GM19438 (cell line): ENCODE measurements around the gene RPL39.
"Not testable (repeated sequence)": the region's sequence is repeated elsewhere in the genome, so short reads cannot be mapped to it uniquely, and the experiment has no call there.

Experiments
- ATAC-seq: cut with Tn5 transposase; IDR thresholded peaks from one replicate; pipeline ENCODE4 v1.9.1; 2021; ENCODE audit warnings: low read depth; ENCODE audit not compliant: unreplicated experiment

Gene RPL39

DNA sequence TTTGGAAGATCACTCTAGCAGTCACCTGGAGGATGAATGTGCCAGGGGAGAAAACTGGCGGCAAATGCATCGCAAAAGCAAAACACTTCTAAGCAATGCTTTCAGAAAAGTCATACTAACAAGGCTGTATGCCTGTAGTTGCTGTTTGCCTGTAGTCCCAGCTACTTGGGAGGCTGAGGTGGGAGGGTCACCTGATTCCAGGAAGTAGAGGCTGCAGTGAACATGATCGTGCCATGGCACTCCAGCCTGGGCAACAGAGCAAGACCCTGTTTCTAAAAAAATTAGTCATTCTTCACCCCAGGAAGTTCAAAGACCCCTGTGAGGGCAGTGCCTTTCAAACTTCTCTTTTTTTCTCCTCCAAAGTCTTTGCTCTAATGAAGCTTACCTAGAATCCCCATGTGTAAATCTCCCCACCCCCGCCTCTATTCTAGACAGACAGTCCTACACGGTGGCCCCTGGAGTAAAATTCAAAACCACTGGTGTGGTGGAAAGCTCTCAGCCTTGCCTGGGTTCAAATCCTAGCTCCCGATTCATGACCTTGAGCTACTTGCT lies 27.5 kb downstream of the RPL39 start:
- ATAC-seq, result no peak

DNA sequence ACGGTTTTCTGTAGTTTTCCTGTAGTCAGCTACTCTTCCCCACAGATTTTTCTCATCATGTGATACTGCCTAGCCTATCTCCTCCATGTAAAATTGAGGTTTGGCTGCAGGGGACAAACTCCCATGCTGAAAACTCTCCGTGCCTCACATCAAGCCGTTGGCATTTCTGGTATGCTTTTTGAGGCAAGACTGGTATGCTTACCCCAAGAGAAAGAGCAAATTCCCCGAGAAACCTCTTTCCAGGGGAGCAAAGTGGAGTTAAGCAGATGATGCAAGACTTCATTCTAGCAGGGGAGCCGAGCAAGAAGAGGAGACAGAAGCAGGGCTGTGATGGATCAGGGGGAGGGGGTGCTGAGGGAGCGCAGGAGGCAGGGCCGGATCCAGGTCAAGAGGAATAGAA lies 28.2 kb downstream of the RPL39 start:
- ATAC-seq, result no peak

DNA sequence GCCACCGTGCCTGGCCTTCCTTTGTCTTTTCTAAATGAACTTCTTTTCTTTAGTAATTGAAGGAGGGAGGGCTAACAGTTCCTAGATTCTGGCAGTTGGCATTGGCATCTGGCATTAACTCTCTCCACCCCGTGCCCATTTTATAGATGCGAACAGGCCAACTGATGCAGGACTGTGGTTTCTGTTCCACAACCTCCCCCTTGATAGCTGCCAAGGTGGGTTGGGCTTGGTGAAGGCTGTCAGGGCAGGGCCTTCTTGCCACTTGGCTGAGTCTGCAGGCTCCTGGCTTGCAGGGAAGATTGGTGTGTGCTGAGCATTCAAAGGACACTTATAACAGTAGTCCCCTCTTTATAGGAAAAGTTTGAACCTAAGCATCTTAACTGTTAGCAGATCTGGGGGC lies 28.7 kb downstream of the RPL39 start:
- no peak for ATAC-seq

DNA sequence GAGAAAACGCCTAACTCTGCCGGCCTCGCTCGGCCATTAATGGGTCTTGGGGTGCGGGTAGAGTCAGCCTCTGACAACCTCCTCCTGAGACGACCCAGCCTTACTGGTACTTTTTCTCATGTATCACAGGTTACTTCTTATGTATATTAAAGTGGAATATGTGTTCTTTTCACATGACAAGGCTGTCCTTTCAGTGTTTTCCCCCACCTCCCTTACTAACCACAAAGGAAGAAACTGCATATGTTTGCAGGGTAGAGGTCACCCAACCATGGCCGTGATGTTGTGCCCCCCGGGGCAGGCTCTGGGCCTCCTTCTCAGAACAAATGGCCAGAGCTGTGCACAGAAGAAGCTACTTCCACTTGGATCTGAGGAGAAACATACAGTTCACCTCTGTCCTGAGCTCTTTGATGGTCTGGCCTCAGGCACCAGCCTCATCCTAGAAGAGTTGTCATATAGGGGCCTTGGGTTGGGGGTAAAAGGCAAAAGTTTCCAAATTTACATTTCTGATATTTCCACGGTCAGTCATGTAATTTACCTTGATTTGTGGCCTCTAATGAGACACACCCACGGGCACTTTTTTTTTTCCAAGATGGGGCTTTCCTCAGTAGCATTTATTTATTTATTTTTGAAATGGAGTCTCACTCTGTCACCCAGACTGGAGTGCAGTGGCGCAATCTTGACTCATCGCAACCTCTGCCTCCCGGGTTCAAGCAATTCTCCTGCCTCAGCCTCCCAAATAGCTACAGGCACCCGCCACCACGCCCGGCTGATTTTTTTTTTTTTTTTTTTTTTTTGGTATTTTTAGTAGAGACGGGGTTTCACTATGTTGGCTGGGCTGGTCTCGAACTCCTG lies 31.2 kb downstream of the RPL39 start:
- ATAC-seq, result no peak

DNA sequence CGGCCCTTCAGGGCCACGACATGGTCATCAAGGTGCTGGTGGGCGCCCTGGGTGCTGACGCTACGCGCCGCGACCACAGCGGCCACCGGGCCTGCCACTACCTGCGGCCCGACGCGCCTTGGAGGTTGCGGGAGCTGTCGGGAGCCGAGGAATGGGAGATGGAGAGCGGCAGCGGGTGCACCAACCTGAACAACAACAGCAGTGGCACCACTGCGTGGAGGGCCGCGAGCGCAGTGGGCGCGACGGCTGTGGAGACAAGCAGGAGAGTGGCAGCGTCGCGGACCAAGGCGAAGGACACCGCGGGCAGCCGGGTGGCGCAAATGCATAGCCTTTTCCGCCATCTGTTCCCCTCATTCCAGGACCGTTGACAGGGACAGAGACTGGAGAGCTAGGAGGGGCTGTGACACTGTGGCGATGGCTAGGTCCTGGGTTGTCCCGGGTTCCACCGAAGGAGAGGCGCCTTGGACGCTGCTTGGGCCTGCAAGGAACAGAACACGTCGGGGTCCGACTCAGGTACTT lies 32.1 kb downstream of the RPL39 start:
- no peak for ATAC-seq

DNA sequence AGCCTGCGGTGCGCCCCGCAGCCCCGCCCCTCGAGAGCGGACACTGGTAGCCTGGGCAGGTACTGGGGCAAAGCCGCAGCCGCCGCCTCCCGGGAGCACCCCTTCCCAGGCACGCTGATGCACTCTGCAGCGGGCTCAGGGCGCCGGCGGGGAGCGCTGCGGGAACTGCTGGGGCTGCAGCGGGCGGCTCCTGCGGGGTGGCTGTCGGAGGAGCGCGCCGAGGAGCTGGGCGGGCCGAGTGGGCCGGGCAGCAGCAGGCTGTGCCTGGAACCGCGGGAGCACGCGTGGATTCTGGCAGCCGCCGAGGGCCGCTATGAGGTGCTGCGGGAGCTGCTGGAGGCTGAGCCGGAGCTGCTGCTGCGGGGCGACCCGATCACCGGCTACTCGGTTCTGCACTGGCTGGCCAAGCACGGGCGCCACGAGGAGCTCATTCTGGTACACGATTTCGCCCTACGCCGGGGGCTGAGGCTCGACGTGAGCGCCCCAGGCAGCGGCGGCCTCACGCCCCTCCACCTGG lies 32.6 kb downstream of the RPL39 start:
- no peak for ATAC-seq

DNA sequence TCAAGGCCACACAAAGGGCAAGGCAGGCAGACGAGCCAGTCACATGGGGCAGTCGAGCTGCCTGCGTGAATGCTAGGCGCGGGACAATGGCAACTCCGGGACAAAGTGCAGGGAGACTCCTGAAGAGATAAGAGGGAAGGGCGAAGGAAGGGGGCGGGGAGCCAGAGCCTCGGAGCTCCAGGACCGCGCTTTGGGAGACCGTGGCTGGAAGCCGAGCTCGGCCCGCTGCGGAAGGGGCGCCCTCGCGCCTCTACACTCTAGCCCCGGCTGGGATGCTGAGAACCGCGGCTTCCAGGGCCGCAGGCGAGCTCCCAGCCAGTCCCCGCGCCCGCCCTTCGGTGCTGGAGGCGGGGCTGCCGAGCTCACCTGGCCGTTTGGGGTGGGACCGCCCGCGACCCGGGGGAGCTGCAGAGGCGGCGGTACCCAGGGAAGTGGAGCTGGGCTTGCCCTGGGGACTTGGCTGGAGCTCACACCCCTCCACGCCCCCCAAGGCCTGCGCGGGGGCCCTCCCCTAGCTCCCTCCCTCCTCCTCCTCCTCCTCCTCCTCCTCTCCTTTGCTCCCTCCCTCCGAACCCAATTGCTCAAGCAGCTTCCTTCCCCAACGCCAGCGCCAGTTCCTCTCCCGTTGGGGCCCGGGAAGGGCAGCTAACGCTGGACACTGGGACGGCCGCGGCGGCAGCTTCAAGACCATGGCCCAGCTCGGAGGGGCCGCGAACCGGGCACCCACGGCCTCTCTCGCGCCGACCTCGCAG lies 33.3 kb downstream of the RPL39 start, which contains the start of gene SOWAHD:
SOWAHD (plus strand) TSS at position 610 of the 752 bp plus-strand sequence; CDS start at position 690, 80 bp downstream.
- ATAC-seq, result no peak

DNA sequence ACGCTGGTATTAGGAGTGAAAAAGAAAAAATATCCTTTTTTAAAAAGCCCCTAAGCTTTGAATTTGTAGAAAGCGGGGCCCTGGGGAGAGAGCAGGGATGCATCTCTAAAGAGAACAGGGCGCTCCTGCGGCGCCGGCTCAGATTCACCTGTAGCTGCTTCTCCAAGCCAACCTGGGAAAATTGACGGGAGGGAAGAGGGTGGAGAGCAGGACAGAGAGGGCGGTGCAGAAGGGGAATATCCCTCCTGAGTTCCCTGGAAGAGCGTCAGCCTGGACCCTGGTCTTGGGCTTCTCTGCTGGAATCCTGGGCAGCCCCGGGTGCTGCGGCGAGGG lies 33.8 kb downstream of the RPL39 start:
- no peak for ATAC-seq

DNA sequence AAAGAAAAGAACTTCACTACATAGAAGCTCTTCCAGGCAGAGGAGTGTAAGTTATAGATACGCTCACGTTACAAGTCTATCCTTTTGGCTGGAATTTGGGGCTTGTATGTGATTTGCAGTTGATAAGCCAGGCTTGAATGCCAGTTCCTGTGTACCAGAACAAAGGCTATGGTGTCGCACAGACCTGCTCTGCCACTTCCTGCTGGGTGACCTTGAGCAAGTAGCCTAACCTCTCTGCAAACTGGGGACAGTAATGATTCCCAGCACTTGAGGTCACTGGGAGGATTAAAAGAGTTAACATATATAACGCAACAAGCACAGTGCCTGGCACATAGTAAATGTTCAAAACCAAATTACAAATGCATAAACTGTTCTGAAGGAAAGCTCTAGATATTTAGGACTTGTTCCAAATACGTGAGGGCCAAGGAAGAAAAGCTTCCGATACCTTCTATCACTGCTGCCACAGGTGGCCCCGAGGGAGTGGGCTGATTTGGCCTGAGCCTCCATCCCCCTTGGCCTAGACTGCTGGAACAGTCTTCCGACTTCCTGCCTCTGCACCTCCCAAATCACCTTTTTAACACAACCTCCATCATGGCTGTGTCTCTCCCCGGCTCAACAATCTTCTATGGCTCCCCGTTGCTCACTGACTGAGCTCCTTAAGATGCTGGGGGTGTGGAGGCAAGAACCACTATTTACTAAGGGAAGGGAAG lies 34.3 kb downstream of the RPL39 start:
- no peak for ATAC-seq

DNA sequence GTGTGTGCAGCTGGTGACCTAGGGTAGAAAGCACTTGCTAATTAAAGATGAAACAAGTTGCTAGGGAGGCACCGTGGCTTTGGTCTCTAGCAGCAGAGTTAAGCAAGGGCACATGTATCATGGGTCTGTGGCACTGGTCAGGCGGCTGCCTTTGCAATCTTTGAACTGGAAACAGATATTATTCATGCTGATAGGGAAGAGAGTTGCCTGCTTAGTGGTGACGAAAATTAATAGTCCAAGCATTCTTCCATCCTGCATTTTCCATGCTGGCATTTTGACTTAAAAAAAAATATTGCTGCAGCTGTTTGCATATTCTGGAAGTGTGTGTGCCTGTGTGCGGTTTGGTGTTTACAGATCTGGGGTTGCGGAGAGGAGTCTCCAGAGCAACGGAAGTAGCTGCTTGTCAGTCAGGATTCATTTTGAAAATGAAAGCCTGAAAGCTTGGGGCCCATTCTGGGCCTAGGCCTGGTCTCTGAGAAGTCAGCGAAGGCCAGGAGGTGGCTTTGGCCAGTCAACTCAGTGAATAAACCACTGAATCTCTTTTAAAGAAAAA lies 35.4 kb downstream of the RPL39 start:
- peak; percentile 68 for ATAC-seq

DNA sequence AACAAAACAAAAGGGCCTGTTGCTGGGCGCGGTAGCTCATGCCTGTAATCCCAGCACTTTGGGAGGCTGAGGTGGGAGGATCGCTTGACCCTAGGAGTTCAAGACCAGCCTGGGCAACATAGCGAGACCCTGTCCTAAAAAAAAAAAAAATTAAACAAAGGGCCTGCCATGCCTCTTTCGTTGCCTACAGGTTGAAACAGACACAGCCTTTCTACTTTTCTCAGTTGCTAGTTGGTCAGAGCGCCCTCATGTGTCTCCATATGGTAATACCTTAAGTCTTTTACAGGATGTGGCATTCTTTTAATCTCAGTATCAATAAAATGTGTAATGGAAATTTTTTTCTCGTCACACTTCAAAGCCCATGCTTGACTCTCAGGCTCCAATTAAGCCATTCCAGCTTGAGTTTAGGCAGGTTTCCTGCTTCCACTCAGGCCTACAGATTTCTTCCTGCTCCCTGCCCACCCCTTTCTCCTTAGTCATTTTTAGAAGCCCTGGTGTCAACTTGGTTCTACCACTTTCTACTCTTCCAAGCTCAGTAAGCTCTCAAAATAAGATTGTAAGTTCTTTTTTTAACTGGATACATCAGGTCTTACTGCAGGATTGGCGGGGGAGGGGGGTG lies 37.7 kb downstream of the RPL39 start:
- ATAC-seq, result no peak

DNA sequence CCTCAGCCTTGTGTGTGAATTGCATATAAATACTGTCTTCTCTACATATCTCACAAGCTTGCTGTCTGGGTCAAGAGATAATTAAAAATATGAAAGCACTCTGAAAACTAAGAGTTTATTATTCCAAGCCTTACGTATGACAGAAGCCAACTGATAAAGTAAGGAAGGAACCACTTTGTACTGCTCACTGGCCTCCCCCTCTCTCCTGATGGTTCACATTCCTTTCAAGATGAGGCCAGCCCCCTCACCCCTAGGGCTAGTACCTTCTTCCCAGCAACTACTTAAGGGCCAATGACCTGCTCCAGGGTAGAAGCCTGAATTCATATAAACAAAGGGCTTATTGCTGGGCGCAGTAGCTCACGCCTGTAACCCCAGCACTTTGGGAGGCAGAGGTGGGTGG lies 38.4 kb downstream of the RPL39 start:
- no peak for ATAC-seq

DNA sequence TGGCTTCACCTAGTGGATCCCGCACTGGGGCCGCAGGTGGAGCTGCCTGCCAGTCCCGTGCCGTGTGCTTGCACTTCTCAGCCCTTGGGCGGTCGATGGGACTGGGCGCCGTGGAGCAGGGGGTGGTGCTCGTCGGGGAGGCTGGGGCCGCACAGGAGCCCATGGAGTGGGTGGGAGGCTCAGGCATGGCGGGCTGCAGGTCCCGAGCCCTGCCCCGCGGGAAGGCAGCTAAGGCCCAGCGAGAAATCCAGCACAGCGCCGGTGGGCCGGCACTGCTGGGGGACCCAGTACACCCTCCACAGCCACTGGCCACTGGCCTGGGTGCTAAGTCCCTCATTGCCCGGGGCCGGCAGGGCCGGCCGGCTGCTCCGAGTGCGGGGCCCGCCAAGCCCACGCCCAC lies 40.7 kb downstream of the RPL39 start:
- not testable (repeated sequence) for ATAC-seq

DNA sequence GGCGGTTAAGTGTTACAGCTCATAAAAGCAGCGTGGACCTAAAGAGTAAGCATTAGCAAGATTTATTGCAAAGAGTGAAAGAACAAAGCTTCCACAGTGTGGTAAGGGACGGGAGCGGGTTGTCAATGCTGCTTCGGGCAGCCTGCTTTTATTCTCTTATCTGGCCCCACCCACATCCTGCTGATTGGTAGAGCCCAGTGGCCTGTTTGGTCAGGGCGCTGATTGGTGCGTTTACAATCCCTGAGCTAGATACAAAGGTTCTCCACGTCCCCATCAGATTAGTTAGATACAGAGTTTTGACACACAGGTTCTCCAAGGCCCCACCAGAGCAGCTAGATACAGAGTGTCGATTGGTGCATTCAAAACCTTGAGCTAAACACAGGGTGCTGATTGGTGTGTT lies 41.3 kb downstream of the RPL39 start:
- not testable (repeated sequence) for ATAC-seq

DNA sequence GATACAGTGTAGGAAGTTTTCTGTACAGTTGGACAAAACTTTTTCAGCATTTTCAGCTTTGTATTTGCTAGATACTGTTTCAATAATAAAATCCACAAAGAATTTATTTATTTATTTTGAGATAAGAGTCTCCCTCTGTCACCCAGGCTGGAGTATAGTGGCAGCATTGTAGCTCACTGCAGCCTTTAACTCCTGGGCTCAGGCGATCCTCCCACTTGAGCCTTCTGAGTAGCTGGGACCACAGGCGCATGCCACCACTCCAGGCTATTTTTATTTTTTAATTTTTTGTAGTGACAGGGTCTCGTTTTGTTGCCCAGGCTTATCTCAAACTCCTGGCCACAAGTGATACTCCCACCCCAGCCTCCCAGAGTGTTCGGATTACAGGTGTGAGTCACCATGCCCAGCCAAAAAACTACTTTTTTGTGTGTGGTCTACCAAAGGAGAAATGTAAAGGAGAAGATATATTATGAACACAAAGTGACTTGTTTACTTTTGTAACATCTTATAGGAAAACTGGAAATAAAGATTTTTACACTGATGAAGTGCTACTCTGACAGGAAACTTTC lies 46.1 kb downstream of the RPL39 start:
- ATAC-seq, result no peak

DNA sequence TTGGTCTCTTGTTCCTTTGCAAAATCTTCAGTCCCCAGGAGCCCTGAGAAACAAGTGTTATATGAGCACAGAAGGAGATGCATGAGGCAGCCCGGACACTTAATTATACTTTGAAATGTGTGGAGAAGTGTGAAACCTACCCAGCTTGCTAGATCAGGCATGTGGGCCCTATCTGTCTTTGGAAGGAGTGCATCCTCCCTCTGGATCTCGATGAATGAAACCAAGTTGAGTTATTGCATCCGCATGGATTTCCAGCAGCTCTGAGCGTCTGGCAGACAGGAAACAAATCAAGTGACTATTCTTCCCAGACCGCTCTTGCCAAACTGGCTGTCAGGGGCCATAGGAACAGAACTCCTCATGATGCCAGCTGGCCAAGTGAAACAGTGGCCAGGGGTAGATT lies 52.7 kb downstream of the RPL39 start:
- ATAC-seq, result no peak
